ENCODE measurements around the gene PAX8. TPM values are rescaled to one million over a fixed set of nuclear protein-coding genes. Genes with fewer than 3 reads are reported as not detected.
"Not testable (repeated sequence)": the region's sequence is repeated elsewhere in the genome, so short reads cannot be mapped to it uniquely, and the experiment has no call there.

PAX8 gene
- total RNA-seq, 6 donors from 2014 or later = 1.5 to 3.6 (median 2.0) TPM

- no peak for TF ChIP-seq EP300 (IDR thresholded peaks at IDR 0.05)
- no peak for TF ChIP-seq POLR2A (IDR thresholded peaks at IDR 0.05)
- DNase-seq (no peak), ATAC-seq (ENCODE audit: low FRiP score in 2 of 2) (no peak)
- 67 to 90% methylated on average over 2 of the region's 2 CpGs for WGBS, 2 donors
- no peaks in the 10 kb centered on the region for H3K4me1 ChIP-seq
- no peaks in the 10 kb centered on the region for H3K27me3 ChIP-seq
- no peaks in the 10 kb centered on the region for H3K9me3 ChIP-seq
- no peak overlapping the region for H3K27ac ChIP-seq
- H3K4me3 ChIP-seq = no peak overlapping the region
- no peaks in the 10 kb centered on the region for H3K36me3 ChIP-seq
Measured at GRCh38 chr2:113316085-113316484, 37.4 kb upstream of the PAX8 start.

GRCh38 chr2:113314663-113315062 is 35.9 kb upstream of the PAX8 start:
- not testable (repeated sequence) for H3K27me3 ChIP-seq; DNase-seq; H3K9me3 ChIP-seq; H3K27ac ChIP-seq; H3K4me3 ChIP-seq; H3K4me1 ChIP-seq; H3K36me3 ChIP-seq; ATAC-seq (ENCODE audit: low FRiP score in 2 of 2)

- H3K4me1 ChIP-seq; ATAC-seq (ENCODE audit: low FRiP score in 2 of 2); H3K27ac ChIP-seq; DNase-seq; H3K4me3 ChIP-seq; H3K36me3 ChIP-seq; H3K9me3 ChIP-seq; H3K27me3 ChIP-seq: not testable (repeated sequence)
- 81 to 82% methylated on average over 3 of the region's 3 CpGs for WGBS, 2 donors
Measured at GRCh38 chr2:113314176-113314575, 35.5 kb upstream of the PAX8 start.

GRCh38 chr2:113311781-113312180 is 33.1 kb upstream of the PAX8 start:
- H3K27ac ChIP-seq; H3K36me3 ChIP-seq; DNase-seq; H3K4me1 ChIP-seq; ATAC-seq (ENCODE audit: low FRiP score in 2 of 2); H3K4me3 ChIP-seq; H3K9me3 ChIP-seq; H3K27me3 ChIP-seq: not testable (repeated sequence)
- 86 to 91% methylated on average over 1 of the region's 1 CpG for WGBS, 2 donors

- H3K27me3 ChIP-seq; H3K4me3 ChIP-seq; ATAC-seq (ENCODE audit: low FRiP score in 2 of 2); H3K36me3 ChIP-seq; H3K9me3 ChIP-seq; H3K27ac ChIP-seq; H3K4me1 ChIP-seq; DNase-seq: not testable (repeated sequence)
- WGBS, 2 donors = 76 to 81% methylated on average over 3 of the region's 3 CpGs
Measured at GRCh38 chr2:113311191-113311590, 32.5 kb upstream of the PAX8 start.

- no peak for TF ChIP-seq CTCF (IDR thresholded peaks at IDR 0.05)
- TF ChIP-seq POLR2A (IDR thresholded peaks at IDR 0.05) = no peak
- TF ChIP-seq POLR2AphosphoS5 (IDR thresholded peaks at IDR 0.05) = no peak
- no peak for TF ChIP-seq EP300 (IDR thresholded peaks at IDR 0.05)
Measured at GRCh38 chr2:113309655-113310387, 31.1 kb upstream of the PAX8 start.

GRCh38 chr2:113308784-113309183 is 30.1 kb upstream of the PAX8 start:
- not testable (repeated sequence) for H3K36me3 ChIP-seq; H3K4me3 ChIP-seq; ATAC-seq (ENCODE audit: low FRiP score in 2 of 2); DNase-seq; H3K4me1 ChIP-seq; H3K9me3 ChIP-seq; H3K27me3 ChIP-seq; H3K27ac ChIP-seq

More at GRCh38 chr2:113309655-113310387, 31.1 kb upstream of the PAX8 start:
- H3K27ac ChIP-seq = no peak overlapping the region
- 93 to 95% methylated on average over 2 to 6 of the region's 6 CpGs for WGBS, 2 donors
- no peaks in the 10 kb centered on the region for H3K4me1 ChIP-seq
- H3K27me3 ChIP-seq = no peaks in the 10 kb centered on the region
- H3K4me3 ChIP-seq = no peak overlapping the region
- ATAC-seq (ENCODE audit: low FRiP score in 2 of 2) = peak in 1 of 2 donors; percentile 31
- H3K9me3 ChIP-seq = no peaks in the 10 kb centered on the region
- no peaks in the 10 kb centered on the region for H3K36me3 ChIP-seq
- DNase-seq = no peak

- H3K9me3 ChIP-seq; H3K27ac ChIP-seq; DNase-seq; H3K4me1 ChIP-seq; ATAC-seq (ENCODE audit: low FRiP score in 2 of 2); H3K4me3 ChIP-seq; H3K27me3 ChIP-seq; H3K36me3 ChIP-seq: not testable (repeated sequence)
- 71 to 73% methylated on average over 1 to 2 of the region's 4 CpGs for WGBS, 2 donors
Measured at GRCh38 chr2:113306207-113306606, 27.5 kb upstream of the PAX8 start.

- H3K27ac ChIP-seq; H3K4me3 ChIP-seq; H3K36me3 ChIP-seq; DNase-seq; H3K27me3 ChIP-seq; ATAC-seq (ENCODE audit: low FRiP score in 2 of 2); H3K9me3 ChIP-seq; H3K4me1 ChIP-seq: not testable (repeated sequence)
- WGBS, 2 donors = 52 to 54% methylated on average over 10 to 11 of the region's 15 CpGs
Measured at GRCh38 chr2:113305749-113306148, 27.0 kb upstream of the PAX8 start.
